Activated CD4-positive, alpha-beta memory T cell treated with anti-CD3 and anti-CD28 coated beads, Interleukin-2, amount 10 ng/mL, durations not matched to agents 7 days and 5 days (primary cell): Measurements from ENCODE around the gene SNX14. TPM values are rescaled to one million over a fixed set of nuclear protein-coding genes. Genes with fewer than 3 reads are reported as not detected.
"Not testable (repeated sequence)": the region's sequence is repeated elsewhere in the genome, so short reads cannot be mapped to it uniquely, and the experiment has no call there.

ENCODE experiments used
- CTCF ChIA-PET: fragments of 350-600 bp; sonication (Branson Sonifier 250); formaldehyde crosslinking; loops from one replicate; lab custom pipeline; 2021; ENCODE audit warnings: antibody characterized with exemption, inconsistent platforms; lab: Charles Lee
- POLR2A ChIA-PET: fragments of 350-600 bp; sonication (Branson Sonifier 250); formaldehyde crosslinking; loops from one replicate; lab custom pipeline; 2021; ENCODE audit warnings: antibody characterized with exemption; lab: Charles Lee
- DNase-seq: peaks from one replicate; pipeline ENCODE4 v3.0.0-alpha.2; 2020
- H3K27ac Mint-ChIP-seq: one replicate; pipeline ENCODE4 v1.8.0; 2021; ENCODE audit warnings: mild to moderate bottlenecking, mixed read lengths
- H3K27me3 Mint-ChIP-seq: one replicate; pipeline ENCODE4 v1.8.0; 2021; ENCODE audit warnings: mixed read lengths
- H3K36me3 Mint-ChIP-seq: one replicate; pipeline ENCODE4 v1.8.0; 2021; ENCODE audit warnings: low read depth, mixed read lengths
- H3K4me1 Mint-ChIP-seq: one replicate; pipeline ENCODE4 v1.8.0; 2021; ENCODE audit warnings: mixed read lengths
- H3K4me3 Mint-ChIP-seq: one replicate; pipeline ENCODE4 v1.8.0; 2021; ENCODE audit warnings: mild to moderate bottlenecking, mixed read lengths
- H3K9me3 Mint-ChIP-seq: one replicate; pipeline ENCODE4 v1.8.0; 2021; ENCODE audit warnings: mixed read lengths
- total RNA-seq, 2 experiments: library from RNA; stranded (reverse); gene quantifications; one replicate each; pipeline ENCODE4 v1.2.3, GENCODE V29; 2021

The SNX14 gene
- total RNA-seq, 2 experiments from 2014 or later = 48.2 to 50.9 TPM

DNA sequence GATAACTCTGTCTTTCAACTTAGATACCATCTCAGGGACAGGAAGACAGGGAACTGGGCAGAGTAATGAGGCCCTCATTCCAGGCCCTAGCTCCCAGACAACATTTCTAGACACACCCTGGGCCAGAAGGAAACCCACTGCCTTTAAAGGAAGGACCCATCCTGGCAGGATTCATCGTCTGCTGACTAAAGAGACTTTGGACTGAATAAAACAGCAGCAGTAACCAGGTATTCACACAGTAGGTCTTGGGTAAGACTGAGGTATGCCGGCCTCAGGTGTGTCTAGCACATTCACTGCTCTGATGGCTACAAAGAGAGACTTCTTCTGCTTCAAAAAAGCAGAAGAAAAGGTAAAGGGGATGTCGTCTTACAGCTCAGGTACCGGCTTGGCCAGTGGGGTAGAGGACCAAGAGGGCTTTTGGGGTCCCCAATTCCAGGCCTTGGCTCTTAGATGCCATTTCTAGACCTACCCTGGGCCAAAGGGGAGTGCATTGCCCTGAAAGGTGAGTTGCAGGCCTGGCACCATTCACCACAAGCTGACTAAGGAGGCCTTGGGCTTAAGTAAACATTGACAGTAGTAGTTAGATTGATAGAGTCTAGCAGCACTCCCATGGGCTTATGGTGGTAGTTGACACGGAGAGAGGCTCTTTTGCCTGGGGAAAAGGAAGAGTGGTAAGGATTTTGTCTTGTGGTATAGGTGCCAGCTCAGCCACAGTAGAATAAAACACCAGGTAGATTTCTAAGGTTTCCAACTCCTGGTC, 13.4 kb downstream of the SNX14 start:
- Mint-ChIP-seq H3K9me3 (peaks cover 30% of the 10 kb centered on the region), H3K27me3 (no peaks in the 10 kb centered on the region), H3K36me3 (peaks cover 42% of the 10 kb centered on the region), H3K4me1 (peaks cover 7% of the 10 kb centered on the region), H3K4me3 (no peak overlapping the region), H3K27ac (no peak overlapping the region)
- ChIA-PET POLR2A (no interaction called here), CTCF (no interaction called here)
- no peak for DNase-seq

DNA sequence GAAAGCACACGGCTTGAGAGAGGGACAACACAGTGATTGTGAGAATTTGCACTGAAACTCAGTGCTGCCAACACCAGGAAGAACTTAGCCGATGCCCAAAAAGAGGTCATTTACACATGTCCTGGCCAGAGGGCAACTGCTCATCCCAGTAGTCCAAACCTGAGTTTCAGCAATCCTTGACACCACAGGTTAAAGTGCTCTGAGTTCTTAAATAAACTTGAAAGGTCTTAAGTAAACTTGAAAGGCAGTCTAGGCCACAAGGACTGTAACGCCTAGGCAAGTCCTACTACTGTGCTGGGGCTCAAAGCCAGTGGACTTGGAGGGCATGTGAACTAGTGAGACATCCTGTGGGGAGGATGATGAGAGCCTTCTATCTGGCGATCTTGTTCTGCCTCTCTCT, 14.1 kb downstream of the SNX14 start:
- peaks cover 7% of the 10 kb centered on the region for H3K4me1 Mint-ChIP-seq
- no peaks in the 10 kb centered on the region for H3K27me3 Mint-ChIP-seq
- peaks cover 25% of the 10 kb centered on the region for H3K9me3 Mint-ChIP-seq
- ChIA-PET CTCF (no interaction called here), POLR2A (no interaction called here)
- peaks cover 34% of the 10 kb centered on the region for H3K36me3 Mint-ChIP-seq
- DNase-seq = no peak
- H3K4me3 Mint-ChIP-seq = no peak overlapping the region
- H3K27ac Mint-ChIP-seq = no peak overlapping the region

DNA sequence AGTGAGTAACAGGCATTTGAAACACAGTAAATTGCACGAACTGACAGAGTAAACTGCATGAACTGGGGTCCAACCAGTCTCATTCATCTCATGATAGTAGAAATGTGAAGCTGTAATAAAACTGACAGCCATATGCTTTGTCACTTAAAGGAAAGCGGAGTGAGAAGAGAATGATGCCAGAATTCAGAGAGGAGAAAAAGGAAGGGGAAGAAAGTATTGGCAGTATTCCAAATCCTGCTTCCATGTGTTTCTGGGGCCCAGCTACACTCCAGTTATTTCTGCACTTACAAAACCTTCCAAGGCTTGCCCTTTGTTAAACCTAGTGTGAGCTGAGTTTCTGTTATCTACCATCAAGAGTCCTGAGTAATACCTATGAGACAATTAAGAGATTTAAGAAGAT, 17.2 kb downstream of the SNX14 start:
- Mint-ChIP-seq H3K4me3 (no peak overlapping the region), H3K27ac (no peak overlapping the region), H3K36me3 (peaks cover 20% of the 10 kb centered on the region), H3K4me1 (peaks cover 7% of the 10 kb centered on the region), H3K27me3 (no peaks in the 10 kb centered on the region), H3K9me3 (no peaks in the 10 kb centered on the region)
- ChIA-PET CTCF (interaction anchor here (1.5 kb wide), 1 partner anchor 40 kb away, joined by 4 read pairs; no protein-coding TSS in a partner anchor), POLR2A (no interaction called here)
- DNase-seq = no peak

DNA sequence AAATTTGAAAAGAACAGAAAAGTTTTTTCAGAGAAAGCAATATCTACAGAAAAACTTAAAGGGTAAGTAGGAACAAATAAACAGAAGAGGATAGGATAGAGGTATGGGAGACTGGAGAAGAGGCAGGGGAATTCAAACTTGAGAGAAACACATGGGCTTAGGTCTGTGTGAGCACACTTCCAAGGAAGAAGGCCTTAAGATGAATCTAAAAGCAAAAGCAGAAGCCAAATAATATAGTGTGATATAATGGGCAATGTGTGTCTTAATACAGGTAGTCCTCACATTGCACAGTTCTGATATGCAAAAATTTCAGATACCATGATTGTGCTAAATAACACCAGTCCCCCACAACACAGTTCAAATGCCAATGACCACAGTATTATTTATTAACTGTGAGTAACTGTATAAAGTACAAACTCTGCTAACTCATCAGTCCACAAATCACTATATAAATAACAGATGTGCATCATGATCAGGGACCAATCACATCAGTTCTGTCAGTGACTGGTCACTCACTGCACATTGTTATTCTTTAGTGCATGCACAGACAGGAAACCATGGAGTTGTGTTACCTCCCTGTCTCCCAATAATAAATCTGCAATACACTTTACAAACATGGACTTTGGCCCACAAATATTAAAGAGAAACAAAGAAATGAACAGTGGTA, 18.6 kb downstream of the SNX14 start:
- Mint-ChIP-seq H3K4me1 (no peaks in the 10 kb centered on the region), H3K27ac (no peak overlapping the region), H3K9me3 (no peaks in the 10 kb centered on the region), H3K4me3 (no peak overlapping the region), H3K36me3 (peaks cover 22% of the 10 kb centered on the region), H3K27me3 (no peaks in the 10 kb centered on the region)
- ChIA-PET POLR2A (no interaction called here), CTCF (no interaction called here)
- DNase-seq = no peak

DNA sequence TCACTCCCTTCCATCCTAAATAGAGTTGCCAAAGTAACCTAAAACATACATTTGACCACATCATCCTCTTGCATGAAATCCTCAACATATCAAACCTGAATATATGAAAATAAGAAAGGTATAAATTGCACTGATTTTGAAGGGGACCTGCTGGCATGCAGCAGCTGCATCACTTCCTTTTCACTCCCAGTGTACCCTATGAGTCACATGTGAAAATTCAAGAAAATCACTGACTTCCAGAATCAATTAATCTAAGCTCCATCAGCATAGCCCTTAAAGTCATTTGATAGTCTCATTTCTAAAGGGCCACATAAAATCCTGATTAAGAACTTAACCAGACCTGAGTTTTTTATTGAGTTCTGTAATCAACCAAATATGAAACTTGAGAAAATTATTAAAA, 24.3 kb downstream of the SNX14 start:
- H3K9me3 Mint-ChIP-seq = peaks cover 1% of the 10 kb centered on the region
- peaks cover 54% of the 10 kb centered on the region for H3K36me3 Mint-ChIP-seq
- ChIA-PET POLR2A (interaction anchor here (1.5 kb wide), 1 partner anchor 109 kb away, joined by 5 read pairs; no protein-coding TSS in a partner anchor), CTCF (interaction anchor here (1.2 kb wide), 1 partner anchor 33 kb away, joined by 3 read pairs; no protein-coding TSS in a partner anchor)
- no peak for DNase-seq
- peaks cover 12% of the 10 kb centered on the region for H3K4me1 Mint-ChIP-seq
- no peak overlapping the region for H3K4me3 Mint-ChIP-seq
- no peak overlapping the region for H3K27ac Mint-ChIP-seq
- H3K27me3 Mint-ChIP-seq = no peaks in the 10 kb centered on the region

DNA sequence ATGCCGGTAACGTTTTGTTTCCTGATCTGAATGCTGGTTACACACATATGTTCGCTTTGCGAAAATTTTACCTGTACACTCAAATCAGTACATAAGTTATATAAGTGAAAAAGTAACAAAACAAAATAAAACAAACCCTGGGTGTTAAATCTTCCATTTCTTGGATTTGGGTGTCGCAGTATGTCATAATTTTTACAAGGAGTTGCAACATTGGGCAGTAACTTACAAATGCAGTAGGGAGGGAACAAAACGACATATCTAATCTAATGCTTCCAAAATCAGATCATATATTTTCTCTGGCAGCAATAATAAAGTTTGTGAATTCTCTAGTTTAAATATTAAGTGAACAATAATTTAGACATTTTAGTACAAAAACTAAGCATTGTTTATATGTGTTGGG, 25.2 kb downstream of the SNX14 start:
- POLR2A ChIA-PET = no interaction called here
- Mint-ChIP-seq H3K27me3 (no peaks in the 10 kb centered on the region), H3K4me1 (peaks cover 12% of the 10 kb centered on the region), H3K4me3 (no peak overlapping the region), H3K9me3 (peaks cover 3% of the 10 kb centered on the region), H3K36me3 (peaks cover 58% of the 10 kb centered on the region), H3K27ac (no peak overlapping the region)
- DNase-seq = no peak
- CTCF ChIA-PET = no interaction called here

DNA sequence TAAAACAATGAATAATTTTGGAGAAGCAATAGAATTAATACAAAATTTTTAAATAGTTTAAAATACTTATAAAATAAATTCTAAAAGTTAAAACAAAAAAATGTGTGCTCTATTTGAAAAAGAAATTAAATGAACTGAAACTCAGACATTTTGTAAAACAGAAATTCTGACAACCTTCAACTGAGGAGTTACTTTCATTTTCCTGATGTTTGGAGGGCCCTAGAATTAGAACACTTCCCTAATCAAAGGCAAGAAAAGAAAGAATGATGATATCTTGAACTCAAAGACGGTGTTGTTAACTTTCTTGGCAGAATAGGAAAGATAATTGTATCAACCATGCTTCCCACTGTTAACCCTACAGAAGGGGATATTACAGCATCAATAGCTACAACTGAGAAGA, 27.9 kb downstream of the SNX14 start:
- peaks cover 3% of the 10 kb centered on the region for H3K9me3 Mint-ChIP-seq
- no peak overlapping the region for H3K27ac Mint-ChIP-seq
- no peaks in the 10 kb centered on the region for H3K27me3 Mint-ChIP-seq
- peaks cover 45% of the 10 kb centered on the region for H3K36me3 Mint-ChIP-seq
- POLR2A ChIA-PET = no interaction called here
- H3K4me1 Mint-ChIP-seq = peaks cover 12% of the 10 kb centered on the region
- no peak for DNase-seq
- CTCF ChIA-PET = interaction anchor here (1.0 kb wide), 1 partner anchor 113 kb away, joined by 3 read pairs; no protein-coding TSS in a partner anchor
- H3K4me3 Mint-ChIP-seq = no peak overlapping the region

DNA sequence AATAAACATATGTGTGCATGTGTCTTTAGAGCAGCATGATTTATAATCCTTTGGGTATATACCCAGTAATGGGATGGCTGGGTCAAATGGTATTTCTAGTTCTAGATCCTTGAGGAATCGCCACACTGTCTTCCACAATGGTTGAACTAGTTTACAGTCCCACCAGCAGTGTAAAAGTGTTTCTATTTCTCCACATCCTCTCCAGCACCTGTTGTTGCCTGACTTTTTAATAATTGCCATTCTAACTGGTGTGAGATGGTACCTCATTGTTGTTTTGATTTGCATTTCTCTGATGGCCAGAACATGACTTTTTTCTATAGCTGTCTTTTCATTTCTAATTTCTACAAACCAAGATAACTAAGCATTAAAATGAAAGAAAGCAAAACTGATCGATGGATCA, 29.4 kb downstream of the SNX14 start:
- POLR2A ChIA-PET, CTCF ChIA-PET, H3K27me3 Mint-ChIP-seq, H3K27ac Mint-ChIP-seq, H3K4me3 Mint-ChIP-seq, H3K4me1 Mint-ChIP-seq, H3K9me3 Mint-ChIP-seq, DNase-seq: not testable (repeated sequence)
- peaks cover 46% of the 10 kb centered on the region for H3K36me3 Mint-ChIP-seq

DNA sequence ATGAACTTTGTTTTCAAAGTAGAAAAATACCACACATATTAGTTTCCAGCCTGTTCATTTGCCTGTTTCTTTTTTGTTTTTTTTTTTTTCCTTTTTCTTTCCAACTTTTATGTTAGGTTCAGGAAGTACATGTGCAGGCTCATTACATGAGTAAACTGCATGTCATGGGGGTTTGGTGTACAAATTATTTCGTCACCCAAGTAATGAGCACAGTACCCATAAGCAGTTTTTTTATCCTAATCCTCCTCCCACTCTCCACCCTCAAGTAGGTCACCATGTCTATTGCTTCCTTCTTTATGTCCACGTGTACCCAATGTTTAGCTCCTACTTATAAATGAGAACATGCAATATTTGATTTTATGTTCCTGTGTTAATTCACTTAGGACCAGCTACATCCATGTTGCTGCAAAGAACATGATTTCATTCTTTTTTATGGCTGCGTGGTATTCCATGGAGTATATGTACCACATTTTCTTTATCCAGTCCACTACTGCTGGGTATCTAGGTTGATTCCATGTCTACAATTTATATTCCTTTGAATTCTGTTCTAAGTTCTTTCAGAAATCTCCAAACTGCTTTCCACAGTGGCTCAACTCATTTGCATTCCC, 31.8 kb downstream of the SNX14 start:
- Mint-ChIP-seq H3K36me3 (peaks cover 37% of the 10 kb centered on the region), H3K27me3 (no peaks in the 10 kb centered on the region), H3K4me1 (peaks cover 5% of the 10 kb centered on the region), H3K4me3 (no peak overlapping the region), H3K9me3 (peaks cover 3% of the 10 kb centered on the region), H3K27ac (no peak overlapping the region)
- POLR2A ChIA-PET = no interaction called here
- DNase-seq = no peak
- CTCF ChIA-PET = no interaction called here

DNA sequence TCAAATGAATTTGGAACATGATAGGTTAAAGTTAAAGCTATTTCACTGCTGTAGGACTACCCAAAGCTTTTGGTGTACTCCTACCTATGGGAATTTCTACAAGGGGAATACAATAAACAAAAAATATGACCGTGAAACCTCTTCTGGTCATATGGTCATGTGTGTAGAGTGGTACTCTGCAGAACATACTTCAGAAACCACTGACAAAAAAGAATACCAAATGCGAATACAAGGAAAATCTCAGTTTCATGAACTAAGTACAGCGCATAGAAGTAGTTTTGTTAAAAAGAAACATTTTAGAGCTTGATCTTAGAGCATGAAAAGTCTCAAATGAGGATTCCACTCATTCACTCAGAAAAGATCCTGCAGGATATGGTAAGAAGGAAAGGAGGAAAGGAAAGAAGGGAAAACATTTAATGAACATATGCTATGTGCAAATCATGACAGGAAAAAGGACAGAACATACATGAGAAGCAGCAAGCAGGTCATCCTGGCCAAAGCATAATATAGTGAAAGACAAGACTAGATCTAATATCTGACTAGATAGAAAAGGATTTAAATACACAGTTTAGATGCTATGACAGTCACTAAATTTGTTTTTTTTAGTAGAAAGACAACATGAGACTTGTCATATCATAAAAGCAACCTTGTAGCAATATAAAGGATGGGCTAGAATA, 36.5 kb downstream of the SNX14 start:
- no peaks in the 10 kb centered on the region for H3K4me1 Mint-ChIP-seq
- H3K27ac Mint-ChIP-seq = no peak overlapping the region
- H3K27me3 Mint-ChIP-seq = no peaks in the 10 kb centered on the region
- no peaks in the 10 kb centered on the region for H3K9me3 Mint-ChIP-seq
- DNase-seq = no peak
- no peak overlapping the region for H3K4me3 Mint-ChIP-seq
- CTCF ChIA-PET = no interaction called here
- POLR2A ChIA-PET = no interaction called here
- peaks cover 38% of the 10 kb centered on the region for H3K36me3 Mint-ChIP-seq

DNA sequence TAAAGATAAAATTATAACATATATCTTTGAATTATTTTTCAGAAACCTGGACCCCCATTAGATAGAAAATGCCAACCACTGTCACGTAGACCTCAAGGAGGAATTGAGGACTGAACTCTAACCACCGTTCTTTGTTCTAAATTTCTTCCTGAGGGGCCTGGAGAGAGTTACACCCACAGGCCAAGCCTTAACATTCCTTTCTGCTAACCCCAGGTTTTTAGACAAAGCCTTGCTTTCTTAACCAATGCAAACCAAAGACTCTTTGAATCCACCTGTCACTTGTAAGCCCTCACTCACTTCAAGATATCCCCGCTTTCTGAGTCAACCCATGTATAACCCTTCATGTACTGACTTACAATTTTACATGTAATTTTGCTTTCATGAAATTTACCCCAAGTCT, 41.0 kb downstream of the SNX14 start:
- Mint-ChIP-seq H3K4me1 (no peaks in the 10 kb centered on the region), H3K36me3 (peaks cover 35% of the 10 kb centered on the region), H3K27me3 (no peaks in the 10 kb centered on the region), H3K9me3 (peaks cover 5% of the 10 kb centered on the region), H3K27ac (no peak overlapping the region), H3K4me3 (no peak overlapping the region)
- ChIA-PET CTCF (interaction anchor here (1.0 kb wide), 1 partner anchor 16 kb away, joined by 4 read pairs; no protein-coding TSS in a partner anchor), POLR2A (no interaction called here)
- no peak for DNase-seq

DNA sequence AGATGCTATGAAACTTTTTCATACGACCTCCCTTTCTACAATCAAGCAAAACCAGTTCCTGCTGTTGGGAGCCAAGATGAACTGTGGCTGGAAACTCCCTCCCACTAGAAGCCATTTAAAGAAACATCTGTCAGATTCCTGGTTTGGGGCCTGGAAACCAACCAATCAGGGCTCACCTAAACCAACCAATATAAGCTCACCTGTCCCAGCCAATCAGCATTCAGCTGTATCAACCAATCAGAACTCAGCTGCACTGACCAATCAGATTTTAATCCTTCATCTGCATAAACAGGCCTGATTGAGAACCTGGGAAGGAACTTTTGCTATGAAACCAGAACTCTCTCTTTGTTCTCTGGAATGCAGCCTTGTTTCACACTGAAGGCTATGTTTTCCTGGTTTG, 42.4 kb downstream of the SNX14 start:
- ChIA-PET CTCF (no interaction called here), POLR2A (no interaction called here)
- DNase-seq = no peak
- Mint-ChIP-seq H3K4me3 (no peak overlapping the region), H3K27ac (no peak overlapping the region), H3K9me3 (peaks cover 5% of the 10 kb centered on the region), H3K4me1 (no peaks in the 10 kb centered on the region), H3K36me3 (peaks cover 34% of the 10 kb centered on the region), H3K27me3 (no peaks in the 10 kb centered on the region)

DNA sequence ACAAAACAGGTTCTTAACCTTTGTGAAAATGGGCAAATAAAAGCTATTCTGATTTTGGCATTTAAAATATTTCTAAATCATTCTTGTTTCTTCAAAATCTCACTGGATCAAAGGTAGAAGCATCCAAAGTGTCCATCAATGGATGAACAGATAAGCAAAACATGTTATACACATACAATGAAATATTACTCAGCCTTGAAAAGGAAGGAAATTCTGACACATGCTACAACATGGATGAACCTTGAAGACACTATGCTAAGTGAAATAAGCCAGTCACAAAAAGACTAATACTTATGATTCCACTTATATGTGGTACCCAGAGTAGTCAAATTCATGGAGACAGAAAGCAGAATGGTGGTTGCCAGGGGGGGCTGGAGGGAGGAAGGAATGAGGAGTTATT, 45.9 kb downstream of the SNX14 start:
- H3K27me3 Mint-ChIP-seq = no peaks in the 10 kb centered on the region
- CTCF ChIA-PET = no interaction called here
- peaks cover 27% of the 10 kb centered on the region for H3K36me3 Mint-ChIP-seq
- peaks cover 5% of the 10 kb centered on the region for H3K9me3 Mint-ChIP-seq
- no peaks in the 10 kb centered on the region for H3K4me1 Mint-ChIP-seq
- no peak overlapping the region for H3K4me3 Mint-ChIP-seq
- DNase-seq = no peak
- no peak overlapping the region for H3K27ac Mint-ChIP-seq
- POLR2A ChIA-PET = no interaction called here
